Germinal center (tissue), 1 donor: ENCODE results near the gene RBBP9.
"Not testable (repeated sequence)": the region's sequence is repeated elsewhere in the genome, so short reads cannot be mapped to it uniquely, and the experiment has no call there.

Experiments used
- DNase-seq: peaks from one replicate; pipeline ENCODE4 v3.0.0; 2012; ENCODE audit warnings: mixed read lengths, low spot score

The RBBP9 gene

GRCh38 chr20:18496740-18497592 is at the start of gene RBBP9:
TSS of gene RBBP9 (minus strand) at chr20:18497225. CDS start at chr20:18497167, 58 bp downstream.
- DNase-seq = peak; percentile 79

- no peak for DNase-seq
Observed at GRCh38 chr20:18545566-18545965, 48.5 kb upstream of the RBBP9 start.

DNA sequence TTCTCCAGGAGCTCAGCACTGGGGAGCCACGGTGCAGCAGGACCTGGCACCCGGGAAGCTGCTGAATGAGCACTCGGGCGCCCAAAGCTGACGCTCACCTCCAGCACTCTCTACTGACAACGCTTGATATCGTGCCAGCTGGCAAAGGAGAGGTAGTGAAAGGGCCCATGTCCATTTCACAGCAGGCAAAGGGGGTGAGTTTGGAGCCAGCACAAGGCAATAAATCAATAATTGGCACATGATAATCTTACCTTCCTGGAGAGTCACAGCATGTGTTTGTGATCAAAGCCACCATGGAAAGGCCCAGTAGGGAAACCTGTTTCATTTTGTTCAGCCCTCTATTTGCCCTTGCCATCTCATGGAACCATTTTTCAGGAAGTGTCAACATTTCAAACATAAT is 46.9 kb upstream of the RBBP9 start:
- DNase-seq = no peak

- no peak for DNase-seq
Observed at GRCh38 chr20:18543216-18543615, 46.2 kb upstream of the RBBP9 start.

- no peak for DNase-seq
Observed at GRCh38 chr20:18541741-18542140, 44.7 kb upstream of the RBBP9 start.

DNA sequence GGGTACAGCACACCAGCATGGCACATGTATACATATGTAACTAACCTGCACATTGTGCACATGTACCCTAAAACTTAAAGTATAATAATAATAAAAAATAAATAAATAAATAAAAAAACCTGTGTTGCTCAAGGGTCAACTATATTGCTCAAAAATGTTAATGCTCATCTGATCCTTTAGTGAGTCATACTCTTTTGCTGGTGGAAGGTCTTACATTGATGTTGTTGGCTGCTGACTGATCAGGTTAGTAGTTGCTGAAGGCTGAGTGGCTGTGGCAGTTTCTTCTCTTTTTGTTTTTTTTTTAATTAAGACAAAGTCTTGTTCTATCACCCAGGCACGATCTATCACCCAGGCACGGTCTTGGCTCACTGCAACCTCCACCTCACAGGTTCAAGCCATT is 40.6 kb upstream of the RBBP9 start:
- DNase-seq = no peak

DNA sequence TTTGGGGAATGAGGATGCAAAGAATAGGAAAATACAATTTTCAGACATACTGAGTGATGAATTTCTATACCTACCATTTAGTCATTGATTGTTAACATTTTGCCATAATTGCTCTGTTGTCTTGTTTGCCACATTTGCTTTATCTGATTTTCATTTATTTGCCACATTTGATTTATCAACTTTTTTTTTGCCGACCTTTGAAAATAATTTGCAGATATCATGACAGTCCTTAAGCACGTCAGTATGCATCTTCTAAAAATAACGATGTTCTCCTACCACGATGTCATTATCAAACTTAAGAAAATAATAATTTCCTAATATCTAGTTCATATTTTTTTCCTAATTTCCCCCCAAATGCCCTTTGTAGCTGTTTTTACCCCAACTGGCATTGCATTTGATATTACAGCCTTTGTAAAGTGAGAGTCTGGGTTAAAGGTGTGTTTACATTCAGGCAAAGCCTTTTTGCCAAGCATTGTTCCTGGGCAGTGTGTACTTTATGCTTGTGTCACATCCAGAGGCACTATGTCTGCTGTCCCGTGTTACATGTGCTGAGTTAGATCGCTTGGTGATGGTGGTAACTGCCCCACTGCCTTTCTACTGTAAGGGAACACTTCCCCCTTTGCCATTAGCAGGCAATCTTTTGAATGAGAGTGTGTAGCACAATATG is 37.1 kb upstream of the RBBP9 start:
- DNase-seq = no peak

- DNase-seq = no peak
Observed at GRCh38 chr20:18533491-18533890, 36.5 kb upstream of the RBBP9 start.

GRCh38 chr20:18532626-18533025 is 35.6 kb upstream of the RBBP9 start:
- no peak for DNase-seq

DNA sequence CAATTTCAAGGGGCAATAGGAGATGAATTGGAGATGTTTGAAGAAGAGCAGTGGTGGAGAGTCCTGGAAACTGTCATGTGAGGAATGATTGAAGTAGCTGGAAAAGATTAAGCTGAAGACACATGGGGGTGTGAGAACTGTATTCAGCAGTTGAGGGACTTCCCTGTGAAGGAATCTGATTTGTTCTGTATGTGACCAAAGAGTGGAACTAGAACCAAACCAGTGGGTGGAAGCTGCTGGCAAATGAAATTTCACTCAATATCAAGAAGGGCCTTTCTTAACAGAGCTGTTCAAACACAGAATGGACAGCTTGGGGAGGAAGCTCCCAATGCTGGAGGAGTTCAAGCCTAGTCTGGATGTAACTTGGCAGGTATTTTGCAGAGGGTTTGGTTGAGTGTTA is 32.0 kb upstream of the RBBP9 start:
- DNase-seq = no peak

DNA sequence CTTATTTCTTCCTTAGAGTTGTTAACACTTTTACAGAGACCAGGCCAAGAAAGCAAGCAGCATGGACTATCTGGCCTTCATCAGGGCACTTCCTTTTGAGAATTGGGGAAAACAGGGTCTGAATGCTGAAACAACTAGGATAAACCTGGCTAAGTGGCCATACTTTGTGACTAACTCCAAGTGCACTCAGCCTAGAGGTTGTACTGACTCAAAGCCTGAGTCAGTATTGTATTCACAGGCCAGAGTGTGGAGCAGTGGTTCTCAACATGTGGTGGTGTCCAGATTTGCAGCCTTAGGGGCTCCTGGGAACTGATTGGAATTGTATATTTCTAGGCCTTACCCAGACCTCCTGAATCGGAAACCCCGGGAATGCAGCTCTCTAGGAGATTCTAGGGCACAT is 30.8 kb upstream of the RBBP9 start:
- no peak for DNase-seq

- no peak for DNase-seq
Observed at GRCh38 chr20:18527339-18527738, 30.3 kb upstream of the RBBP9 start.

- DNase-seq = not testable (repeated sequence)
Observed at GRCh38 chr20:18526761-18527160, 29.7 kb upstream of the RBBP9 start.

- DNase-seq = no peak
Observed at GRCh38 chr20:18524646-18525045, 27.6 kb upstream of the RBBP9 start.

DNA sequence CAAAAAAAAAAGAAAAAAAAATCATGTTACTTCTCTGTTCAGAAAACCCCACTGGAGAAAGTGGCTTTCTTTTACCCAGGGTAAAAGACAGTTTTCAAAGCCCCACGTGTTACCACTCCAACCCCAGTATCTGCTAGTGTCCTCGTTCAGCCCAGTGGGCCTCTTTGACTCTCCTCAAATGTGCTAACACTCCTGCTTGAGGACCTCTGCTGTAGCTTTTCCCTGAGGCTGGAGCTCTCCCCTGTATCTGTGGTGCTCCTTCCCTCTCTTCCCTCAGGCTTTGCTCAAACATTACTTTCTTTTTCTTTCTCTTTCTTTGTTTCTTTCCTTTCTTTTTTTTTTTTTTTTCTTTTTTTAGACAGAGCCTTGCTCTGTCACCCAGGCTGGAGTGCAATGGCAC is 26.0 kb upstream of the RBBP9 start:
- no peak for DNase-seq

GRCh38 chr20:18522066-18522465 is 25.0 kb upstream of the RBBP9 start:
- DNase-seq = not testable (repeated sequence)

GRCh38 chr20:18515973-18516372 is 18.9 kb upstream of the RBBP9 start:
- DNase-seq = no peak

DNA sequence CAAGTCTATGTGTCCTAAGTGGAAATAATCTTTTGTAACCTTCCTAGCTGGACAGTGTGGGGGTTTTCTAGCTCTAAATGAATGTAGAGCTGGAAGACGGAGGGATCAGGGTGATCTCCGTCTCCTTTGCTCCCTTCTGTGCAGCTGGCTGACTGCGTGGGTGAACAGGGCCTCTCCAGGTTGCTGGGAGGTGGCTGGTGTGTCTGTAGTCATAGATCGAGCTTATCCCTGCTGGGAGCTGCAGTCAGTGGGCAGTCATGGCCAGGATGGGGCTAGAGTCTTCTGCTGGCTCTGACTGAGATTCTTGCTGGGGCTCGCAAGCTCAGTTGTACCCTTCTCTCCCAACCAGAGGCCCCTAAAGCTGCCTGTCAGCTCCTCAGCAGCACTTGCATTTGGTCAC is 17.1 kb upstream of the RBBP9 start:
- no peak for DNase-seq

DNA sequence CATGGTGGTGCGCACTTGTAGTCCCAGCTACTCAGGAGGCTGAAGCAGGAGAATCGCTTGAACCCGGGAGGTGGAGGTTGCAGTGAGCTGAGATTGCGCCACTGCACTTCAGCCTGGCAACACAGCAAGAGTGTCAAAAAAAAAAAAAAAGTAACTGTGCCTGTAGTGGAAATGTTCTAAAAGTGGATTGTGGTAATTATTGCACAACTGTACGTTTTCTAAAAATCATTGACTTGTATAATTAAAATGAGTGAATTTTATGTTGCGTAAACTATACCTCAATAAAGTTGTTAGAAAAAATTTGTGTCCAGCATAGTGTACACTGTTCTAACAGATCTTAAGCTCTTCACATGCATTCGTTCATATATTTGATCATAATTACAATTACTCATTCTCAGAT is 16.2 kb upstream of the RBBP9 start:
- DNase-seq = no peak

DNA sequence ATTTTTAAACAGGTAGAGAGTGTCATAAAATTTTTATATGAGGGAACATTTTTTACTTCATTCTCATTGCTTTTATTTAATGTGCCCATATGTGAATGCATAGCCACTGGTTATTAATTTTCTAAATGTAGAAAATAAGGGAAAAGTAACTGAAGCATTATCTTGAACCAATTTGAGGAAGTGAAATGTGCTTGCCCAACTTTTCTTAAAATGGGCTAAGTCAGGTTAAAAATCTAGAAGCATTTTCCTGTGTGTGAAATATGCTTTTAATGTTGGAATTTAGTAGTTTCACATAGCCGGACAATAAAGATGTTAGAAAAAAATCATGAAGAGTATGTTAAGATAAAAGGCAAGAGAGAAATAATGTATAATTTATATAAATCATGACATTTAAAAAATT is 14.5 kb upstream of the RBBP9 start:
- no peak for DNase-seq

DNA sequence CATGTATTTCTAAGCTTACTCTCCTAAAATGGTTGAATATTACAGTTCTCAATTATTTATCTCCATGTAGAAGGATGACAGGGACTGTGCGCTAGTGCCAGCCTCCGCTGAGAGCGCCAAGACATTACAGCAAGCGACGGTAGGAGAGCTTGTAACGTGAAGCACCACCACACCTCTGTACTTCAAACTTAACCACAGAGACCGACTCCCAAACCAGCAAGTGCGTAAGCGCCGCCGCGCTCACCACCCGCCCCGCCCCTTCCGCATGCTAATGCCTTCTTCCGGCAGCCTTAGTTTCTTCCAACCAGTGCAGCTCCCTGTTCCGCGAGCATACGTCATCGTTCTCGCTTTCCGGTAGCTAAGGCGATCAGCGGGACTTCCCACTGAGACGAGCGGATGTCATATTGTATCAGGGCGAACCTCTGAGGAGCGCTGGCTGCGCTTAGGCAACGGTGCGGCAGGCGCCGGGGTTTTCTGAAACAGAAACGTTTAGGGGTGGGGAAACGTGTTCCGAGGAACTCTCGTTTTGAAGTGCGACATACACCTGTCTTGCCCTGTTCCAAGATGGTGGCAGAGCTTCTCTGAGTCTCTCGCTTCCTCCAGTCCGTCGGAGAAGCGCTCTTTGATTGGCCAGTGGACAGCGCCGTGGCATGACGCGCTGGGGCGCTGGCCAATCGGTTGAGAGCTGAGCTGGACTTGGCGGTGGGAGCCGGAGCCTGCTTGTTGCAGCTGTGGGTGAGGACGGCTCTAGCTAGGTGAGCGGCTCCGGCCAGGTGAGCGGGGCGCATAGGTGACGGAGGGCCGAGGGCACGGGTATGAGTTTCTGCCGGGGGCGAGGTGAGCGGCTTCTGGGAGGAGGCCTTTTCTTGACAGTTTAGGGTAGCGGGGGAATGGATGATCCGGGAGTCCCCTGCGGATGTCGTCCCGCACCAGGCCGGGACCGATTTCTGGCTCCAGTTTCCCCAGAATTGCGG is 10.5 kb upstream of the RBBP9 start, which contains the start of gene SEC23B:
TSS of gene SEC23B (plus strand) at position 723 of the 974 bp plus-strand sequence. CDS start 2,896 bp downstream, outside the sequence.
- DNase-seq = peak; percentile 96

DNA sequence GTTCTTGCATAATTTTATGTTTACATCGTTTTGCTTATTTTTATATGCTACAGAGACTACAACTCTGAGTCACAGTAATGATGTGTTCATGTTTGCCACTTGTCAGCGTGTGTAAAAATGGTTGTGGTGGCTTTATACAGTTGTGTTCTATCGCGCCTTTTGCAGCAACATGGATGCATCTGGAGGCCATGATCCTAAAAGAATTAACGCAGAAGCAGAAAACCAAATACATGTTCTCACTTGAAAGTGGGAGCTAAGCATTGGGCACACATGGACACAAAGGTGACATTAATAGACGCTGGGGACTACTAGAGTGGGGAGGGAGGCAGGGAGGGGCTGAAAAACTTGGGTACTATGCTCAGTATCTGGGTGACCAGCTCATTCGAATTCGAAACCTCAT is 9.7 kb upstream of the RBBP9 start:
- DNase-seq = no peak
